WTC11 (cell line): ENCODE measurements around the gene DRC3. TPM values are rescaled to one million over a fixed set of nuclear protein-coding genes. Genes with fewer than 3 reads are reported as not detected.

Experiments
- ATAC-seq: fragments of 200-7000 bp; cut with Tn5 transposase; 2 replicates; pipeline ENCODE4 v1.10.0; 2021; ENCODE audit warnings: mild to moderate bottlenecking, moderate library complexity
- CTCF ChIA-PET: fragments of 300-600 bp; sonication (Branson Sonifier 250); formaldehyde crosslinking; loops from one replicate; lab custom pipeline; 2021; ENCODE audit warnings: antibody characterized with exemption; lab: Charles Lee
- POLR2A ChIA-PET: fragments of 350-600 bp; sonication (Branson Sonifier 250); formaldehyde crosslinking; loops from one replicate; lab custom pipeline; 2021; ENCODE audit warnings: antibody characterized with exemption; lab: Charles Lee
- DNase-seq: peaks from one replicate; pipeline ENCODE4 v3.0.0; 2021; ENCODE audit warnings: low spot score
- H3K27ac Mint-ChIP-seq: 2 replicates; pipeline ENCODE4 v1.8.0; 2021; ENCODE audit warnings: mixed read lengths
- H3K27me3 Mint-ChIP-seq: 2 replicates; pipeline ENCODE4 v1.8.0; 2021; ENCODE audit warnings: low read depth, mild to moderate bottlenecking, moderate library complexity, mixed read lengths
- H3K36me3 Mint-ChIP-seq: 2 replicates; pipeline ENCODE4 v1.8.0; 2021; ENCODE audit warnings: mixed read lengths
- H3K4me1 Mint-ChIP-seq: 2 replicates; pipeline ENCODE4 v1.8.0; 2022; ENCODE audit warnings: mixed read lengths
- H3K4me3 Mint-ChIP-seq: 2 replicates; pipeline ENCODE4 v1.8.0; 2021; ENCODE audit warnings: mild to moderate bottlenecking, moderate library complexity, mixed read lengths
- H3K9me3 Mint-ChIP-seq: 2 replicates; pipeline ENCODE4 v1.8.0; 2021; ENCODE audit warnings: mixed read lengths
- ARID4B ChIP-seq: sonication (generic); formaldehyde crosslinking; IDR thresholded peaks from 2 replicates; pipeline ENCODE4 v1.8.0; 2023; ENCODE audit warnings: missing genetic modification reagents, mild to moderate bottlenecking, borderline replicate concordance
- ATF1 ChIP-seq: sonication (generic); formaldehyde crosslinking; IDR thresholded peaks from 2 replicates; pipeline ENCODE4 v1.8.1; 2023; ENCODE audit warnings: mild to moderate bottlenecking, moderate library complexity, missing genetic modification reagents
- CTCF ChIP-seq: fragments of 200-600 bp; IDR thresholded peaks from 2 replicates; pipeline ENCODE4 v1.8.0; 2022; ENCODE audit warnings: antibody characterized with exemption
- E2F1 ChIP-seq: sonication (generic); formaldehyde crosslinking; IDR thresholded peaks from 2 replicates; pipeline ENCODE4 v1.8.0; 2022; ENCODE audit warnings: mild to moderate bottlenecking, missing genetic modification reagents
- EMX1 ChIP-seq: fragments of 250-450 bp; sonication (Bioruptor Pico); IDR thresholded peaks from 2 replicates; pipeline ENCODE4 v1.8.0; 2021; ENCODE audit warnings: mild to moderate bottlenecking
- FOXP1 ChIP-seq: sonication (generic); formaldehyde crosslinking; IDR thresholded peaks from 2 replicates; pipeline ENCODE4 v1.8.0; 2022; ENCODE audit warnings: missing genetic modification reagents, mild to moderate bottlenecking, moderate library complexity, borderline replicate concordance
- GRHL2 ChIP-seq: fragments of 250-450 bp; sonication (Bioruptor Pico); IDR thresholded peaks from 2 replicates; pipeline ENCODE4 v1.8.0; 2022; ENCODE audit warnings: mild to moderate bottlenecking, moderate library complexity; ENCODE audit not compliant: insufficient replicate concordance, severe bottlenecking
- GTF2I ChIP-seq: fragments of 250-450 bp; sonication (Bioruptor Pico); conservative IDR thresholded peaks from 2 replicates; pipeline ENCODE4 v1.4.0; 2021; ENCODE audit warnings: mild to moderate bottlenecking
- HMGXB4 ChIP-seq: sonication (generic); formaldehyde crosslinking; IDR thresholded peaks from 2 replicates; pipeline ENCODE4 v1.8.1; 2023; ENCODE audit warnings: mild to moderate bottlenecking, moderate library complexity, missing genetic modification reagents
- IRF1 ChIP-seq: sonication (generic); formaldehyde crosslinking; IDR thresholded peaks from 2 replicates; pipeline ENCODE4 v1.8.0; 2023; ENCODE audit warnings: missing genetic modification reagents
- MYBL2 ChIP-seq: sonication (generic); formaldehyde crosslinking; IDR thresholded peaks from 2 replicates; pipeline ENCODE4 v1.8.1; 2023; ENCODE audit warnings: mild to moderate bottlenecking, moderate library complexity, missing genetic modification reagents
- NFATC4 ChIP-seq: fragments of 250-450 bp; sonication (Bioruptor Pico); IDR thresholded peaks from 2 replicates; pipeline ENCODE4 v1.9.0; 2021; ENCODE audit warnings: mild to moderate bottlenecking
- NFYB ChIP-seq: sonication (generic); formaldehyde crosslinking; conservative IDR thresholded peaks from 2 replicates; pipeline ENCODE4 v1.8.0; 2022; ENCODE audit warnings: low read depth, missing genetic modification reagents
- NR1H2 ChIP-seq: sonication (generic); formaldehyde crosslinking; IDR thresholded peaks from 2 replicates; pipeline ENCODE4 v1.9.0; 2021; ENCODE audit warnings: mild to moderate bottlenecking, moderate library complexity, missing genetic modification reagents
- NR2C2 ChIP-seq: sonication (generic); formaldehyde crosslinking; IDR thresholded peaks from 2 replicates; pipeline ENCODE4 v1.8.0; 2022; ENCODE audit warnings: mild to moderate bottlenecking, missing genetic modification reagents
- SP1 ChIP-seq: sonication (generic); formaldehyde crosslinking; conservative IDR thresholded peaks from 2 replicates; pipeline ENCODE4 v1.8.1; 2022; ENCODE audit warnings: missing genetic modification reagents
- TCF7 ChIP-seq: sonication (generic); formaldehyde crosslinking; IDR thresholded peaks from 2 replicates; pipeline ENCODE4 v1.8.0; 2022; ENCODE audit warnings: mild to moderate bottlenecking, low read depth, missing genetic modification reagents, moderate library complexity
- TEAD4 ChIP-seq: sonication (generic); formaldehyde crosslinking; IDR thresholded peaks from 2 replicates; pipeline ENCODE4 v1.8.0; 2022; ENCODE audit warnings: mild to moderate bottlenecking, missing genetic modification reagents
- USF1 ChIP-seq: sonication (generic); formaldehyde crosslinking; IDR thresholded peaks from 2 replicates; pipeline ENCODE4 v1.8.0; 2022; ENCODE audit warnings: mild to moderate bottlenecking, missing genetic modification reagents
- USF2 ChIP-seq: sonication (generic); formaldehyde crosslinking; IDR thresholded peaks from 2 replicates; pipeline ENCODE4 v1.8.1; 2023; ENCODE audit warnings: mild to moderate bottlenecking, missing genetic modification reagents, moderate library complexity
- ZNF263 ChIP-seq: sonication (generic); formaldehyde crosslinking; IDR thresholded peaks from 2 replicates; pipeline ENCODE4 v1.8.1; 2022; ENCODE audit warnings: low read depth, mild to moderate bottlenecking, moderate library complexity, missing genetic modification reagents
- ZNF423 ChIP-seq: fragments of 250-450 bp; sonication (Bioruptor Pico); IDR thresholded peaks from 2 replicates; pipeline ENCODE4 v2.1.2; 2022; ENCODE audit warnings: mild to moderate bottlenecking, moderate library complexity
- ZNF512 ChIP-seq: sonication (generic); formaldehyde crosslinking; IDR thresholded peaks from 2 replicates; pipeline ENCODE4 v1.8.1; 2022; ENCODE audit warnings: missing genetic modification reagents, borderline replicate concordance
- total RNA-seq: library from RNA; stranded (reverse); gene quantifications from 3 replicates; pipeline ENCODE4 v1.2.3, GENCODE V29; 2021

The DRC3 gene
- total RNA-seq, 1 experiment from 2014 or later: 0.42 TPM

GRCh38 chr17:18064053-18064452, 91.4 kb downstream of the DRC3 start:
- no peak for ATAC-seq
- Mint-ChIP-seq H3K27ac (no peak overlapping the region), H3K4me1 (no peaks in the 10 kb centered on the region), H3K4me3 (no peak overlapping the region), H3K27me3 (no peaks in the 10 kb centered on the region), H3K36me3 (peaks cover 19% of the 10 kb centered on the region), H3K9me3 (no peaks in the 10 kb centered on the region)
- CTCF ChIA-PET: no interaction called here
- TF ChIP-seq TCF7: no peak
- no peak for TF ChIP-seq ZNF423 (CRISPR knock-in tag)
- no peak for TF ChIP-seq HMGXB4 (CRISPR knock-in tag)
- no peak for TF ChIP-seq IRF1 (CRISPR knock-in tag)
- no peak for TF ChIP-seq MYBL2
- TF ChIP-seq TEAD4: no peak
- no peak for TF ChIP-seq CTCF
- TF ChIP-seq E2F1: no peak
- no peak for TF ChIP-seq SP1
- TF ChIP-seq NFYB (CRISPR knock-in tag): no peak
- no peak for TF ChIP-seq NR1H2
- no peak for TF ChIP-seq FOXP1 (CRISPR knock-in tag)
- TF ChIP-seq NR2C2: no peak
- no peak for TF ChIP-seq ATF1 (CRISPR knock-in tag)
- TF ChIP-seq ZNF263 (CRISPR knock-in tag): no peak
- TF ChIP-seq USF1 (CRISPR knock-in tag): no peak
- POLR2A ChIA-PET: no interaction called here
- no peak for DNase-seq

GRCh38 chr17:18065546-18065945, 92.9 kb downstream of the DRC3 start:
- CTCF ChIA-PET: no interaction called here

More at GRCh38 chr17:18065546-18065945, 92.9 kb downstream of the DRC3 start:
- Mint-ChIP-seq H3K9me3 (no peaks in the 10 kb centered on the region), H3K27ac (no peak overlapping the region), H3K4me1 (peaks cover 2% of the 10 kb centered on the region; the same call in 1 of the 2 replicates), H3K36me3 (peaks cover 13% of the 10 kb centered on the region), H3K27me3 (no peaks in the 10 kb centered on the region), H3K4me3 (no peak overlapping the region)
- DNase-seq (no peak), ATAC-seq (no peak)
- no peak for TF ChIP-seq USF2
- TF ChIP-seq GRHL2 (CRISPR knock-in tag): no peak
- no peak for TF ChIP-seq GTF2I (CRISPR knock-in tag)
- TF ChIP-seq ARID4B (CRISPR knock-in tag): no peak
- no peak for TF ChIP-seq ZNF423 (CRISPR knock-in tag)
- TF ChIP-seq NFATC4 (CRISPR knock-in tag): no peak
- no peak for TF ChIP-seq EMX1 (CRISPR knock-in tag)
- TF ChIP-seq ZNF512 (CRISPR knock-in tag): no peak
- POLR2A ChIA-PET: no interaction called here
